ENCODE data around the gene SPTB.

The SPTB gene

GRCh38 chr14:64705381-64706118, 174.2 kb downstream of the SPTB start:
- peaks cover 0 to 80% of the 10 kb centered on the region in 2 experiments for H3K27me3 ChIP-seq (ENCODE audit: control insufficient read depth in 1 of 2, insufficient read depth in 1 of 2, low read length in 2 of 2)
- no peak overlapping the region for H4K8ac ChIP-seq (ENCODE audit: low read length)
- peak overlapping the region in 1 of 2 experiments; percentile 80 for H2BK12ac ChIP-seq (ENCODE audit: low read length in 2 of 2)
- no peaks in the 10 kb centered on the region for H3K9me3 ChIP-seq (ENCODE audit: control insufficient read depth, low read length)
- H3K4ac ChIP-seq (ENCODE audit: low read depth in 1 of 2, low read length in 2 of 2) = peak overlapping the region in 1 of 2 experiments; percentile 76
- peak overlapping the region; percentile 86 for H3K4me2 ChIP-seq (ENCODE audit: low read length, poor library complexity, severe bottlenecking)
- H3K36me3 ChIP-seq (ENCODE audit: control insufficient read depth in 1 of 2, insufficient read depth in 2 of 2, low read depth in 1 of 2, low read length in 2 of 2) = no peaks in the 10 kb centered on the region
- peak overlapping the region; percentile 66 to 67 for H3K18ac ChIP-seq (ENCODE audit: low read depth in 1 of 2, low read length in 2 of 2)
- H2AK5ac ChIP-seq (ENCODE audit: low read length, severe bottlenecking) = peak overlapping the region; percentile 76
- peak overlapping the region; percentile 80 to 90 for H3K4me3 ChIP-seq (ENCODE audit: insufficient read depth in 1 of 2, low read depth in 1 of 2, low read length in 2 of 2)
- WGBS = 2% methylated on average over 18 of the region's 18 CpGs
- H2BK15ac ChIP-seq (ENCODE audit: low read depth, poor library complexity, severe bottlenecking) = peak overlapping the region; percentile 21
- peak overlapping the region; percentile 82 for H3K27ac ChIP-seq (ENCODE audit: low read length, poor library complexity, severe bottlenecking)
- H2BK120ac ChIP-seq (ENCODE audit: low read depth, low read length) = no peak overlapping the region
- peak overlapping the region in 1 of 2 experiments; percentile 18 for H3K23ac ChIP-seq (ENCODE audit: low read length in 2 of 2)
- peak overlapping the region; percentile 53 for H2BK5ac ChIP-seq (ENCODE audit: low read depth, low read length, poor library complexity, severe bottlenecking)
- DNase-seq = peak; percentile 67
- H3K79me1 ChIP-seq (replicated peaks; ENCODE audit: low read length, poor library complexity, severe bottlenecking) = no peaks in the 10 kb centered on the region
- H3K4me1 ChIP-seq (ENCODE audit: control insufficient read depth, insufficient read depth, low read depth, low read length) = peaks cover 38% of the 10 kb centered on the region
- peak overlapping the region; percentile 62 for H3K9ac ChIP-seq (ENCODE audit: low read length)
- H3K14ac ChIP-seq (ENCODE audit: low read length in 2 of 2) = no peak overlapping the region
- H2AFZ ChIP-seq (ENCODE audit: low read depth, low read length) = no peak overlapping the region
- peak overlapping the region; percentile 54 for H4K91ac ChIP-seq (ENCODE audit: low read length)

GRCh38 chr14:64704743-64705380, 174.8 kb downstream of the SPTB start:
- H4K91ac ChIP-seq (ENCODE audit: low read length) = peak overlapping the region; percentile 83
- H3K4me2 ChIP-seq (ENCODE audit: low read length, poor library complexity, severe bottlenecking) = peak overlapping the region; percentile 86
- peak overlapping the region; percentile 15 to 97 for H3K23ac ChIP-seq (ENCODE audit: low read length in 2 of 2)
- peaks cover 0 to 83% of the 10 kb centered on the region in 2 experiments for H3K27me3 ChIP-seq (ENCODE audit: control insufficient read depth in 1 of 2, insufficient read depth in 1 of 2, low read length in 2 of 2)
- H3K9me3 ChIP-seq (ENCODE audit: control insufficient read depth, low read length) = no peaks in the 10 kb centered on the region
- peak overlapping the region; percentile 91 for H2BK15ac ChIP-seq (ENCODE audit: low read depth, poor library complexity, severe bottlenecking)
- H2AK5ac ChIP-seq (ENCODE audit: low read length, severe bottlenecking) = peak overlapping the region; percentile 74
- no peaks in the 10 kb centered on the region for H3K36me3 ChIP-seq (ENCODE audit: control insufficient read depth in 1 of 2, insufficient read depth in 2 of 2, low read depth in 1 of 2, low read length in 2 of 2)
- H2BK120ac ChIP-seq (ENCODE audit: low read depth, low read length) = peak overlapping the region; percentile 91
- DNase-seq = peak; percentile 56
- H3K4me1 ChIP-seq (ENCODE audit: control insufficient read depth, insufficient read depth, low read depth, low read length) = peaks cover 38% of the 10 kb centered on the region
- peak overlapping the region; percentile 56 for H4K8ac ChIP-seq (ENCODE audit: low read length)
- H2AFZ ChIP-seq (ENCODE audit: low read depth, low read length) = peak overlapping the region; percentile 73
- H3K27ac ChIP-seq (ENCODE audit: low read length, poor library complexity, severe bottlenecking) = peak overlapping the region; percentile 82
- peak overlapping the region; percentile 62 for H3K9ac ChIP-seq (ENCODE audit: low read length)
- peak overlapping the region in 1 of 2 experiments; percentile 96 for H3K14ac ChIP-seq (ENCODE audit: low read length in 2 of 2)
- WGBS = 0% methylated on average over 39 of the region's 51 CpGs
- peak overlapping the region; percentile 97 for H2BK5ac ChIP-seq (ENCODE audit: low read depth, low read length, poor library complexity, severe bottlenecking)
- H3K79me1 ChIP-seq (replicated peaks; ENCODE audit: low read length, poor library complexity, severe bottlenecking) = no peaks in the 10 kb centered on the region
- H3K4ac ChIP-seq (ENCODE audit: low read depth in 1 of 2, low read length in 2 of 2) = peak overlapping the region; percentile 68 to 87
- H3K18ac ChIP-seq (ENCODE audit: low read depth in 1 of 2, low read length in 2 of 2) = peak overlapping the region; percentile 89 to 97
- peak overlapping the region; percentile 80 to 90 for H3K4me3 ChIP-seq (ENCODE audit: insufficient read depth in 1 of 2, low read depth in 1 of 2, low read length in 2 of 2)
- peak overlapping the region; percentile 45 to 88 for H2BK12ac ChIP-seq (ENCODE audit: low read length in 2 of 2)

- peak within 1 kb of the TSS; percentile 68 to 87 for H3K4ac ChIP-seq (ENCODE audit: low read depth in 1 of 2, low read length in 2 of 2)
- H3K14ac ChIP-seq (ENCODE audit: low read length in 2 of 2) = peak within 1 kb of the TSS in 1 of 2 experiments; percentile 96
- peak; percentile 85 for DNase-seq
- H3K27me3 ChIP-seq (ENCODE audit: control insufficient read depth in 1 of 2, insufficient read depth in 1 of 2, low read length in 2 of 2) = peaks cover 0 to 81% of the 10 kb centered on the region in 2 experiments
- peak within 1 kb of the TSS; percentile 89 to 98 for H3K18ac ChIP-seq (ENCODE audit: low read depth in 1 of 2, low read length in 2 of 2)
- H2AFZ ChIP-seq (ENCODE audit: low read depth, low read length) = peak within 1 kb of the TSS; percentile 73
- H2BK12ac ChIP-seq (ENCODE audit: low read length in 2 of 2) = peak within 1 kb of the TSS; percentile 72 to 99
- peak within 1 kb of the TSS; percentile 80 to 90 for H3K4me3 ChIP-seq (ENCODE audit: insufficient read depth in 1 of 2, low read depth in 1 of 2, low read length in 2 of 2)
- H3K9ac ChIP-seq (ENCODE audit: low read length) = peak within 1 kb of the TSS; percentile 71
- no peaks in the 10 kb centered on the region for H3K9me3 ChIP-seq (ENCODE audit: control insufficient read depth, low read length)
- peak within 1 kb of the TSS; percentile 86 for H3K27ac ChIP-seq (ENCODE audit: low read length, poor library complexity, severe bottlenecking)
- H3K79me1 ChIP-seq (replicated peaks; ENCODE audit: low read length, poor library complexity, severe bottlenecking) = no peaks in the 10 kb centered on the region
- H4K91ac ChIP-seq (ENCODE audit: low read length) = peak within 1 kb of the TSS; percentile 83
- 0% methylated on average over 54 of the region's 69 CpGs for WGBS
- H3K23ac ChIP-seq (ENCODE audit: low read length in 2 of 2) = peak within 1 kb of the TSS; percentile 15 to 97
- peak within 1 kb of the TSS; percentile 56 for H4K8ac ChIP-seq (ENCODE audit: low read length)
- peak within 1 kb of the TSS; percentile 91 for H2BK120ac ChIP-seq (ENCODE audit: low read depth, low read length)
- no peaks in the 10 kb centered on the region for H3K36me3 ChIP-seq (ENCODE audit: control insufficient read depth in 1 of 2, insufficient read depth in 2 of 2, low read depth in 1 of 2, low read length in 2 of 2)
- peaks cover 37% of the 10 kb centered on the region for H3K4me1 ChIP-seq (ENCODE audit: control insufficient read depth, insufficient read depth, low read depth, low read length)
- H2BK5ac ChIP-seq (ENCODE audit: low read depth, low read length, poor library complexity, severe bottlenecking) = peak within 1 kb of the TSS; percentile 97
- peak within 1 kb of the TSS; percentile 86 for H3K4me2 ChIP-seq (ENCODE audit: low read length, poor library complexity, severe bottlenecking)
- H2BK15ac ChIP-seq (ENCODE audit: low read depth, poor library complexity, severe bottlenecking) = peak within 1 kb of the TSS; percentile 91
- peak within 1 kb of the TSS; percentile 77 for H2AK5ac ChIP-seq (ENCODE audit: low read length, severe bottlenecking)
Measured at GRCh38 chr14:64704143-64704742, 175.5 kb downstream of the SPTB start, which contains the start of gene PLEKHG3. PLEKHG3 (plus strand) TSS chr14:64704424; CDS start chr14:64727632, 23,208 bp downstream.
